Keratinocyte (primary cell): ENCODE data around the gene SPHK1. TPM values are rescaled to one million over a fixed set of nuclear protein-coding genes. Genes with fewer than 3 reads are reported as not detected.

Experiments used
- DNase-seq: peaks from one replicate; pipeline ENCODE4 v3.0.0-alpha.2; 2011; ENCODE audit warnings: low read depth, missing footprints, low spot score
- FAIRE-seq: peaks from 2 replicates; lab custom pipeline; 2011; peaks lifted over from hg19 to GRCh38; lab: Jason Lieb, UNC
- H2AFZ ChIP-seq: 2 replicates; pipeline ENCODE4 v1.6.0; 2012; ENCODE audit warnings: low read length, control low read depth, inconsistent platforms; ENCODE audit not compliant: control insufficient read depth
- H3K27ac ChIP-seq: 2 replicates; pipeline ENCODE4 v1.5.1; 2011; ENCODE audit warnings: low read length; ENCODE audit not compliant: control insufficient read depth, insufficient read depth
- H3K27me3 ChIP-seq: 3 replicates; pipeline ENCODE4 v1.6.0; 2011; ENCODE audit warnings: low read length; ENCODE audit not compliant: control insufficient read depth, insufficient read depth; ENCODE audit errors: extremely low read depth
- H3K36me3 ChIP-seq, 2 experiments: 2 replicates in 1 of 2; 3 replicates in 1 of 2; pipeline ENCODE4 v1.5.1; 2011; ENCODE audit warnings: low read length in 2 of 2, mild to moderate bottlenecking in 1 of 2; ENCODE audit not compliant: control insufficient read depth in 2 of 2, insufficient read depth in 2 of 2; ENCODE audit errors: extremely low read depth in 1 of 2
- H3K4me1 ChIP-seq: 3 replicates; pipeline ENCODE4 v1.5.1; 2011; ENCODE audit warnings: low read length; ENCODE audit not compliant: control insufficient read depth, insufficient read depth; ENCODE audit errors: extremely low read depth
- H3K4me2 ChIP-seq: 3 replicates; pipeline ENCODE4 v1.6.0; 2011; ENCODE audit warnings: low read depth, low read length; ENCODE audit not compliant: control insufficient read depth, insufficient read depth; ENCODE audit errors: extremely low read depth
- H3K4me3 ChIP-seq, 3 experiments: fragments of 200-600 bp in 1 of 3; sonication (generic) in 1 of 3; 2 replicates in 2 of 3; 3 replicates in 1 of 3; pipeline ENCODE4 v1.5.1; 2011 to 2016; ENCODE audit warnings: low read length in 3 of 3, mild to moderate bottlenecking in 3 of 3, control low read depth in 2 of 3, inconsistent platforms in 1 of 3, low read depth in 1 of 3, mixed read lengths in 1 of 3, mixed run types in 1 of 3, moderate library complexity in 1 of 3; ENCODE audit not compliant: control insufficient read depth in 2 of 3, insufficient read depth in 2 of 3; ENCODE audit errors: extremely low read depth in 1 of 3
- H3K79me2 ChIP-seq: 2 replicates; pipeline ENCODE4 v1.6.0; 2012; ENCODE audit warnings: low read length; ENCODE audit not compliant: control insufficient read depth, insufficient read depth
- H3K9ac ChIP-seq: 3 replicates; pipeline ENCODE4 v1.6.0; 2011; ENCODE audit warnings: low read length; ENCODE audit not compliant: control insufficient read depth, insufficient read depth; ENCODE audit errors: extremely low read depth
- H3K9me1 ChIP-seq: 3 replicates; pipeline ENCODE4 v1.6.0; 2011; ENCODE audit warnings: low read length; ENCODE audit not compliant: control insufficient read depth, insufficient read depth; ENCODE audit errors: extremely low read depth
- H3K9me3 ChIP-seq: 2 replicates; pipeline ENCODE4 v1.5.1; 2012; ENCODE audit warnings: low read depth, low read length; ENCODE audit not compliant: control insufficient read depth
- H4K20me1 ChIP-seq: 3 replicates; pipeline ENCODE4 v1.6.0; 2011; ENCODE audit warnings: low read length; ENCODE audit not compliant: control insufficient read depth, insufficient read depth; ENCODE audit errors: extremely low read depth
- EZH2 ChIP-seq: IDR thresholded peaks from one replicate; pipeline ENCODE4 v1.6.1; 2012; ENCODE audit warnings: inconsistent platforms, mild to moderate bottlenecking, low read length, moderate library complexity
- dilution Hi-C: fragments of 300-500 bp; cut with MboI; formaldehyde crosslinking; loops from one replicate; pipeline ENCODE4 v1.7.0; 2020; ENCODE audit warnings: low sequenced_read_pairs; ENCODE audit not compliant: extremely low pct_ligation_motif_present
- polyA plus RNA-seq, 5 experiments: library from polyadenylated mRNA; depleted of rRNA in 3 of 5; stranded (reverse) in 3 of 5; stranded (forward) in 1 of 5; unstranded in 1 of 5; fragments of >200 nt; gene quantifications; 1 replicate in 1 of 5; 2 replicates in 3 of 5; 3 replicates in 1 of 5; pipeline versions ENCODE4 v1.2.1 to v1.2.3, GENCODE V29; 2011 to 2012; ENCODE audit warnings: missing spikeins in 2 of 5, low read depth in 1 of 5, low replicate concordance in 1 of 5
- TF ChIP-seq, protein P1 (sequence below), 3 experiments: IDR thresholded peaks in 1 of 3; conservative IDR thresholded peaks in 1 of 3; optimal IDR thresholded peaks in 1 of 3; 2 replicates in 2 of 3; 3 replicates in 1 of 3; pipeline versions ENCODE3 to v1.5.1; 2011; ENCODE audit warnings: low read length in 3 of 3, mild to moderate bottlenecking in 3 of 3, moderate library complexity in 2 of 3, control low read depth in 1 of 3, inconsistent platforms in 1 of 3; ENCODE audit not compliant: insufficient read depth in 2 of 3; ENCODE audit errors: extremely low read depth in 1 of 3

SPHK1 gene
- polyA plus RNA-seq, 1 donor (not counting 4 experiments of a cell fraction or from before 2014, with no cell fraction given): 50.2 TPM

DNA sequence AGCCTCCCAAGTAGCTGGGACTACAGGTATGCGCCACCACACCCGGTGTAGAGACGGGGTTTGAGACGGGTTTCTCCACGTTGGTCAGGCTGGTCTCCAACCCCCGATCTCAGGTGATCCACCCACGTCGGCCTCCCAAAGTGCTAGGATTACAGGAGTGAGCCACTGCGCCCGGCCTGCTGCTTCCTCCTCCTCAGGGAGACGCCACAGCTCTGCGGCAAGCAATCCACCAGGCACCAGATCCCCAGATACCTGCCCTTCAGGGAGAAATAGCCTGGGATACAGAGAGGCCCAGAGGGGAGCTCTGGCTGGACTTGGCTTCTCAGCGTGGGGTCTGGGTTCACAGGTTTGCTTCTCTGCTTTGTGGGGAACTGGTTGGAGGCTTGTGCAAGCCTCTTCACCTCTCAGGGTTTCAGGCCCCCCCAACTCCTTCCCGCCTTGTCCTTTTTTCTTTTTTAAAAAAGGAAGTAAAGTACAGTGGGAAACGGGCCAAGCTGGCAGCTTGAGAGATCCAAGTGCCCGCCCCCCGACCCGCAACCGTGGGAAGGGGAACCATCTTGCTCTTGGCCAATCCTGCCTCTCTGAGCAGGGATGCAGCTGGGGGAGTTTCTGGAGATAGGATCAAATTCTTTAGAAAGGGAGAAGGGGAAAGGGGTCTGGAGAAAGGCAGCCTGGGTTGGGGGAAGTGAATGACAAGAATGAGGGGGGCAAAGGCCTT lies 2.6 kb upstream of the SPHK1 start:
- peak overlapping the region in 2 of 3 experiments; percentile 68 to 89 for H3K4me3 ChIP-seq
- H3K9ac ChIP-seq: peak overlapping the region; percentile 93
- no peak overlapping the region for H2AFZ ChIP-seq
- no peaks in the 10 kb centered on the region for H3K9me3 ChIP-seq
- TF ChIP-seq, protein P1, sequence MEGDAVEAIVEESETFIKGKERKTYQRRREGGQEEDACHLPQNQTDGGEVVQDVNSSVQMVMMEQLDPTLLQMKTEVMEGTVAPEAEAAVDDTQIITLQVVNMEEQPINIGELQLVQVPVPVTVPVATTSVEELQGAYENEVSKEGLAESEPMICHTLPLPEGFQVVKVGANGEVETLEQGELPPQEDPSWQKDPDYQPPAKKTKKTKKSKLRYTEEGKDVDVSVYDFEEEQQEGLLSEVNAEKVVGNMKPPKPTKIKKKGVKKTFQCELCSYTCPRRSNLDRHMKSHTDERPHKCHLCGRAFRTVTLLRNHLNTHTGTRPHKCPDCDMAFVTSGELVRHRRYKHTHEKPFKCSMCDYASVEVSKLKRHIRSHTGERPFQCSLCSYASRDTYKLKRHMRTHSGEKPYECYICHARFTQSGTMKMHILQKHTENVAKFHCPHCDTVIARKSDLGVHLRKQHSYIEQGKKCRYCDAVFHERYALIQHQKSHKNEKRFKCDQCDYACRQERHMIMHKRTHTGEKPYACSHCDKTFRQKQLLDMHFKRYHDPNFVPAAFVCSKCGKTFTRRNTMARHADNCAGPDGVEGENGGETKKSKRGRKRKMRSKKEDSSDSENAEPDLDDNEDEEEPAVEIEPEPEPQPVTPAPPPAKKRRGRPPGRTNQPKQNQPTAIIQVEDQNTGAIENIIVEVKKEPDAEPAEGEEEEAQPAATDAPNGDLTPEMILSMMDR (optimal IDR thresholded peaks at IDR 0.05 in 1 of 3, IDR thresholded peaks at IDR 0.05 in 1 of 3, conservative IDR thresholded peaks at IDR 0.05 in 1 of 3; ENCODE audit: extremely low read depth in 1 of 3, insufficient read depth in 2 of 3, low read length in 3 of 3): no peak
- no peak for TF ChIP-seq EZH2
- H3K79me2 ChIP-seq: peaks cover 22% of the 10 kb centered on the region
- H3K27me3 ChIP-seq: no peaks in the 10 kb centered on the region
- dilution Hi-C loops: no loop called here
- H3K36me3 ChIP-seq: peaks cover 6 to 7% of the 10 kb centered on the region in 2 experiments
- DNase-seq (no peak), FAIRE-seq (no peak)
- peak overlapping the region; percentile 95 for H3K4me2 ChIP-seq
- peak overlapping the region; percentile 87 for H3K27ac ChIP-seq
- no peaks in the 10 kb centered on the region for H3K9me1 ChIP-seq
- peaks cover 2% of the 10 kb centered on the region for H4K20me1 ChIP-seq
- peaks cover 17% of the 10 kb centered on the region for H3K4me1 ChIP-seq

DNA sequence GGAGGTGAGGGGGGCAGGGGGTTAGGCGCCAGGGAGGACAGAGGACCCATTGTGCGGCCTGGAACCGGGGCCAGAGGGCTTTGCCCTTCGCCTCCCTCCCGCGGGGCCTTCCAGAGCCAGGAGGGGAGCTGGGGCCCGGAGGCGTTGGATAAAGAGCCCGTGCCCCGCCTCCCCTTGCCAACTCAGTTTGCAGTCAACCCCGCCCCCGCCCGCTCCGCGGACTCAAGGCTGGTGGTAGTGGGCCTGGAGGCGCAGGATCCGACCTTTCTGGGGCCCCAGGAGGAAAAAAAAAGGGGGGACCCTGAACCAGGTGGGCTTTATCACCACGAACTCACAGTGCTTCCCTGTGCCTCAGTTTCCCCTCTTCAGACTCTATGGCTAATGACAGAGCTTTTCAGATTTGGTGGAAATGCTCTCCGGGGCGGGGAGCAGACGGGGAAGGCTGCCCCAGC lies 2.0 kb upstream of the SPHK1 start:
- peaks cover 28% of the 10 kb centered on the region for H3K79me2 ChIP-seq
- no peak for DNase-seq
- H4K20me1 ChIP-seq: peaks cover 5% of the 10 kb centered on the region
- no peak for FAIRE-seq
- TF ChIP-seq, protein P1 (optimal IDR thresholded peaks at IDR 0.05 in 1 of 3, IDR thresholded peaks at IDR 0.05 in 1 of 3, conservative IDR thresholded peaks at IDR 0.05 in 1 of 3; ENCODE audit: extremely low read depth in 1 of 3, insufficient read depth in 2 of 3, low read length in 3 of 3): no peak
- no peak for TF ChIP-seq EZH2
- H3K4me2 ChIP-seq: peak overlapping the region; percentile 95
- H3K9me3 ChIP-seq: no peaks in the 10 kb centered on the region
- dilution Hi-C loops: no loop called here
- peaks cover 11 to 12% of the 10 kb centered on the region in 2 experiments for H3K36me3 ChIP-seq
- H3K27me3 ChIP-seq: no peaks in the 10 kb centered on the region
- peak overlapping the region; percentile 87 for H3K27ac ChIP-seq
- H3K9ac ChIP-seq: peak overlapping the region; percentile 93
- H2AFZ ChIP-seq: peak overlapping the region; percentile 44
- H3K4me3 ChIP-seq: peak overlapping the region; percentile 68 to 89 (median 73)
- H3K9me1 ChIP-seq: no peaks in the 10 kb centered on the region
- H3K4me1 ChIP-seq: peaks cover 19% of the 10 kb centered on the region
